GM13977 (cell line): Measurements from ENCODE around the gene ATXN7L1.

Source experiments
- DNase-seq: peaks from one replicate; pipeline ENCODE4 v3.0.0; 2012; ENCODE audit warnings: low spot score
- in situ Hi-C: fragments of 300-500 bp; cut with MboI; formaldehyde crosslinking; loops from one replicate; pipeline ENCODE4 v1.12.0; 2022; ENCODE audit warnings: low sequenced_read_pairs, low pct_unique_long_range_greater_than_20kb, mixed read lengths, inconsistent platforms; ENCODE audit not compliant: unreplicated experiment
- TF ChIP-seq, protein P1 (sequence below): IDR thresholded peaks from 2 replicates; pipeline ENCODE4 v1.5.1; 2012; ENCODE audit warnings: mild to moderate bottlenecking, control low read depth; ENCODE audit not compliant: insufficient read depth; ENCODE audit errors: extremely low read depth, missing control alignments

ATXN7L1 gene

DNA sequence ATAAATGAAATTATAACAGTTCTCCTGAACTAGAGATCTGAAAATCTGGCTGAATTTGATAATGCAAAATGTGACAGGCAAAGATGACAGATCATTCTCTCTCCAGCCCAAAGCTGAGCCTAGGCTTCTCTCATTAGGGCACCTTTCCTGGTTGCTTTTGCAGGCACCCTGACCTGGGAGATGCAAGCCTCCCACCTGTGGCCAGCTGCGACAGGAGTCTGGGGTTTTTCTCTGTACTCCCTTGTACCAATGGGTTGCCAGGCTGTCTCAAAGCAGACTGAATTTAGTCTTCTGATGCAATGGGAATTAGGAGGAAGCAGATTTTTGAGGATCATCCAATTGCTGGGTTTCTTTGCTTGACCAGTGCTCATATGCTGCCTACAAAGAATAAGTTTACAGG, 210.1 kb downstream of the ATXN7L1 start:
- in situ Hi-C loops = no loop called here
- no peak for DNase-seq
- TF ChIP-seq, protein P1, sequence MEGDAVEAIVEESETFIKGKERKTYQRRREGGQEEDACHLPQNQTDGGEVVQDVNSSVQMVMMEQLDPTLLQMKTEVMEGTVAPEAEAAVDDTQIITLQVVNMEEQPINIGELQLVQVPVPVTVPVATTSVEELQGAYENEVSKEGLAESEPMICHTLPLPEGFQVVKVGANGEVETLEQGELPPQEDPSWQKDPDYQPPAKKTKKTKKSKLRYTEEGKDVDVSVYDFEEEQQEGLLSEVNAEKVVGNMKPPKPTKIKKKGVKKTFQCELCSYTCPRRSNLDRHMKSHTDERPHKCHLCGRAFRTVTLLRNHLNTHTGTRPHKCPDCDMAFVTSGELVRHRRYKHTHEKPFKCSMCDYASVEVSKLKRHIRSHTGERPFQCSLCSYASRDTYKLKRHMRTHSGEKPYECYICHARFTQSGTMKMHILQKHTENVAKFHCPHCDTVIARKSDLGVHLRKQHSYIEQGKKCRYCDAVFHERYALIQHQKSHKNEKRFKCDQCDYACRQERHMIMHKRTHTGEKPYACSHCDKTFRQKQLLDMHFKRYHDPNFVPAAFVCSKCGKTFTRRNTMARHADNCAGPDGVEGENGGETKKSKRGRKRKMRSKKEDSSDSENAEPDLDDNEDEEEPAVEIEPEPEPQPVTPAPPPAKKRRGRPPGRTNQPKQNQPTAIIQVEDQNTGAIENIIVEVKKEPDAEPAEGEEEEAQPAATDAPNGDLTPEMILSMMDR = no peak

DNA sequence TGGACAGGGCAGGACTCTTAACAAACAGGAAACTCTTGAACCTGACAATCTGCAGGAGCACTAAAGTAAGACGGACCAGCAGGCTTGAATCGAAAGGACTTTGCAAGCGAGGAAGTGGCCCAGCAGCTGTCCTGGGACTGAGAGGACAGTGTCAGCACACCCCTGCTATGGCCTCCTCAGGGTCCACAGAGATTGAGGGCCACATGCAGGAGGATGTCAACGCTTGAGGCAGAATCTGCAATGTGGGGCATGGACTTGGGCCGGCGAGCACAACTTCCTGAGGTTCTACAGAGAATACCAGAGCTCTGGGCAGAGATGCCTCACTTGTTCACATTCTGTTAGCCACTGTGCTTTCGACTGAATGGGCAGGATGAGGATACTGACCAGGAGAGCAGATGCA, 210.7 kb downstream of the ATXN7L1 start:
- DNase-seq = no peak
- in situ Hi-C loops = no loop called here
- TF ChIP-seq, protein P1 = no peak

DNA sequence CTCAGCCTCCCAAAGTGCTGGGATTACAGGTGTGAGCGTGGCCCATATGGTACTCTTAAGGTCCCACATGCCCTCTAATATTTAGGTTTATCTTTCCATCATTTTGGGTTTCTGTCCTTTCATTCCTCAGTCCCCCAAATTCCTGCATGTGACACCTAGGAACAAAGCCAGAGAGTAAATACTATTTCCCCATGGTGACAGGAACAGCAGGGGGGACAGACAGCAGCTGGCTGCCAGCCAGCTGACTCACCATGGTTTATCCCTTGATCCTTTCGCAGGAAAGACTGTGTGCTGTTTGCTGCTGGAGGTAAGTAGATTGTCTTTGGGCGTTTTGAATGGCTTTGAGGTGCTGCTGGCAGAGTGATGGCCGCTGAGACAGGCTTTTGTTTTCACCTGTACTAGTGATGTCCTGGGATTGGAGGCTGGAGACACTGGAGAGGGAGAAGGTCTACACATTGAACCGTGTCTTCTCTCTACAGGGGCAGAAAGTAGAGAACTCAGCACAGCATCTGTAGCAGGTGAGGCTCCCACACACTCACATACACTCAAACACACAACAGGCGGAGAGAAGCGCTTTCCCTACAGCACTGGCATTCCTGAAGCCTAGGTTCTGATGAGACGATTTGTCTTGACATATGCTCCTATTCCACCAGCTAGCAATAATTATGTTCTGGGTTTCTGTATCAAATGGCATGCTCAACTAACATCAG, 211.4 kb downstream of the ATXN7L1 start:
- in situ Hi-C loops = no loop called here
- DNase-seq = no peak
- TF ChIP-seq, protein P1 = no peak

DNA sequence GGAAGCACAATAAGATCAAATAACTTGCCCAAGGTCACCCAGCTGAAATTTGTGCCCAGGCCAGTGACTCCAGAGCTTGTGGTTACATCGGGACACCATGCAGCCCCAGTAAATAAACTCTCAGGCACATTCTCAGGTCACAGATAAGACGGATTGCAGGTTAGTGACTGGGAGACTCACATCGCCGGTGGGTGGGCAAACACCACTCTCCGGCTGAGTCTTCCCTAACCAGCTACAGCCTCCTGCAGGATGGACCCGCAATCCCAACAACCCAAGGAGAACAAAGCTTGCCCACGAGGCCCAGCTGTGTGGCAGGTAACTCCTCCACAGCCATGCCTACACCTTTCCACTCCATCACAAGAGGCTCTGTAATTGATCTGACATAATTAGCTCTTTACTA, 213.4 kb downstream of the ATXN7L1 start:
- DNase-seq = no peak
- TF ChIP-seq, protein P1 = no peak
- in situ Hi-C loops = no loop called here

DNA sequence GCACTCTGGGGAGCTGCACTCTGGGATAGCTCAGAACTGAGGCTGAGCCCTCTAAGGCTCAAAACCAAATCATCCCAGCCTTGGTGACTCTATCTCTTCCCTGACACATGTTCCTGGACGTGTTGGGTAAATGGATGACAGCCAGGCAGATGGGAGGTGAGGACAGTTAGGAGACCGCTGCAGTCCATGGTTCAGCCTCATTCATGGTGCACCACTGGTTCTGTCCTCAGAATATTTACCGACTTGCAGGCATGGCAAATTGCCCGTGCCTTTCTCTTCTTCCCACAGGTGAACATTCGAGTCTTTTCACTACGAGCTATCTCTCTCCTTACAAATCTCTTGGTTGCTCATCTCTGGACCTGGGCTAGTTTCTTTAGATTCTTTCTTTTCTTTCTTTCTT, 214.8 kb downstream of the ATXN7L1 start:
- in situ Hi-C loops = no loop called here
- no peak for DNase-seq
- TF ChIP-seq, protein P1 = no peak

DNA sequence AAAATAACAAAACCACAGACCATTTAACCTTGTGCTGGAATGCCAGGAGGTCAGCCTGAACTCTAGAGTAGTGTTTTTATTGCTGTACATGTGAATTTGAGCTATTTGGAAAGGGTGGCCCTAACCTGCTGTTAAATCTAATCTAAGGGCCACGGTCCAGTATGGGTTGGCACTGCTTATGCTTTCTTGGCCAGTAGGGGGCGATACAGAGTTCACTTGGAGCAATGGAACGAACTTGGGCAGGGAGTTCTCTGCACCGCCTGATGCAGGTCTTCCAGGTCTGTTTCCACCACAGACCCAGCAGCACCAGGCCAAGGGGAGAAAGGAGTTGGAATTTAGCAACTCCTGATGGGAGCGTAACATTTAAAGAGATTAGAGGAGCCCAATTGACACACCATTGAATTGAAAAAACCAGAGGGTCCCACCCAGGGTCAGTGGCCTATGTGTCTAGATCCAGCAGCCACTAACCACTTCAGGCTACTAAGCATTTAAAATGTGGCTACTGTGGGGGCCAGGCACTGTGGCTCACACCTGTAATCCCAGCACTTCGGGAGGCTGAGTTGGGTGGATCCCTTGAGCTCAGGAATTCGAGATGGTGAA, 219.4 kb downstream of the ATXN7L1 start:
- in situ Hi-C loops = no loop called here
- TF ChIP-seq, protein P1 = peak; percentile 80
- peak; percentile 76 for DNase-seq
